T-helper 9 cell (primary cell): ENCODE measurements around the gene SLC6A12.
"Not testable (repeated sequence)": the region's sequence is repeated elsewhere in the genome, so short reads cannot be mapped to it uniquely, and the experiment has no call there.

ENCODE experiments used
- DNase-seq: peaks from one replicate; pipeline ENCODE4 v3.0.0-alpha.2; 2020

SLC6A12 gene

DNA sequence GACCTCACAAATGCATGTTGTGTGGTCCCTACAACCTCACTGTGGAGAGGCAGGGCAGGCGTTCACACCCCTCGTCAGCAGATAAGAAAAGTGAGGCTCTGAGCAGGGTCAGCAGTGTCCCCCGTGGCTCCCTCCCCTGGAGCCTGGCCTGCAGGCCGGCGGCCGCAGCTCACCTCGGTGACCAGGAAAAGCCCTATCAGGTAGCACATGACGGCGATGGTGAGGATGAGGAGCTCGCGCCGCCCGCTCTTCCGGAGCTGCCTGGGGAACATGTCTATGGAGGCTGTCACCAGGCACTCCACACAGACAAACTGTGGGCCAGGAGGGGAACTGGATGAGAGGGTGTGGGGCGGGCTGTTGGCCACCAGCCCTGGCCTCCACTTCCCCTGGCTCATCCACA, 18.0 kb downstream of the SLC6A12 start:
- DNase-seq = no peak

DNA sequence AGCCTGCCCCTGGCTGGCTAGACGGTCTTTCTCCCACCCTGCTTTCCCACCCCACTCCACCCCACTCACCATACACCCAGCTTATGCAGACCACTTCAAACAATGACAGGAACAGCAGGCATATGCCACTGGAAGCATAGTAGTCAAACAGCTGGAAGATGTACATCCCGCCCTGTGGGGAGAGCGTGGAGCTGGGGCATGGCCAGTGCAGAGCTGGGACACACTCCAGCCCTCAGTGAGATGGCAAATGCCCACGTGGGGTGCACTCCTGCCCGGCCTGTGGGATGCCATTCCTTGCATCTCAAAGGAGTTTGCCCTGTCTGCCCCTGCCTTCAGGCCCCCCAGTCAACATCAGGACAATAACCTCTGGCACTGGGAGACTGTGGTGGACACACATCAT, 18.8 kb downstream of the SLC6A12 start:
- DNase-seq = no peak

- no peak for DNase-seq
Observed at GRCh38 chr12:194276-194675, 19.7 kb downstream of the SLC6A12 start.

DNA sequence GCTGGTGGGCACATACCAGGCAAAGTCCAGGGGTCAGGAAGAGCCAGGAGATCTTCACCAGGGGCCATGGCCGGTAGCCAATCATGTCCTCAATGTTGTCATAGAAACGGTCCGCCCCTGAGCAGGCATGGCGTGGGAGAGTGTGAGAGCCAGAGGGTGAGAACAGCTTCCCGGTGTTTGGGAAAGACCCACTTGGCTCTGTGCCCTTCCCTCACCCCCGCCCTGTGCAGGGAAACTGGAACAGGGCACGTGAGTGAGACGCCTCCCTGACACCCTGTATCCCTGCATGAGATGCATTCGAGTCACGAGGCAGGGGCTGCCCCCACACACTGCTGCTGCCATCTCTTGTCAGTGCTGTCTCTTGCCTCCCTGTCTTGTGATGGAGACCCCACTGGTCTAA, 20.7 kb downstream of the SLC6A12 start:
- DNase-seq = no peak

GRCh38 chr12:191541-191940, 22.4 kb downstream of the SLC6A12 start:
- DNase-seq = no peak

DNA sequence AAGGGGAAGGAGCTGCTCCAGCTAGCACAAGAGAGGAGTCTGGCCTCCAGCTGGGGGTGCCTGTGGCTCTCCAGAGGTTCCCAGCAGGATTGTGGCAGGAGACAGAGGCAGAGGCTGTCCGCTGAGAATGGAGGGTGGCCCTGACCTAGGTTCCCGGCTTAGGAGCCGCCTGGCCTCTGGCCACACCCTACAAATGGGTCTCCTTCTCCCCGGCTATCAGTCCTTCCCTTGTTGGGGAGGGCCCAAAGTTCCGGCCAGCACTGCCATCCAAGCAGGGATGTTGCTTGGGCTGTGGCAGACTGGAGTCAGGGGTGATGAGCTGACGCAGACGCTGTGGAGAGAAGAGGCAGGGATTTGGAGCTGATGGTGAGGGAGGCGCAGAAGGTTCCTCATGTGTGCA, 23.1 kb downstream of the SLC6A12 start:
- no peak for DNase-seq

DNA sequence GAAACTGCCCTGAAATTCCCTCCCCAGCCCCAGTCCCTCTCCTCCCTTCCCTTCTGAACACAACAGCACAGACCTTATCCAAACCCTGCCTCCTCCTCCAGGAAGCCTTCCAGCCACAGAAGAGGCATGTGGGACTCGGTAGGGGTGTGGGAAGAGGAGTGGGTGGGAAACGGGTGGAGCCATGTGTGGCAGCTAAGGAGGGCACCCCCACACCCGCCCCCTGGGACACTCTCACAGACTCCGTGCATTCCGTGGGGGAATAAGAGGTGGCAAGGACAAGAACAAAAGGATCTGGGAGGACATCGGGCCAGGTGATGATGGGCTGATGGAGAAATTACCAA, 24.4 kb downstream of the SLC6A12 start:
- DNase-seq = no peak

DNA sequence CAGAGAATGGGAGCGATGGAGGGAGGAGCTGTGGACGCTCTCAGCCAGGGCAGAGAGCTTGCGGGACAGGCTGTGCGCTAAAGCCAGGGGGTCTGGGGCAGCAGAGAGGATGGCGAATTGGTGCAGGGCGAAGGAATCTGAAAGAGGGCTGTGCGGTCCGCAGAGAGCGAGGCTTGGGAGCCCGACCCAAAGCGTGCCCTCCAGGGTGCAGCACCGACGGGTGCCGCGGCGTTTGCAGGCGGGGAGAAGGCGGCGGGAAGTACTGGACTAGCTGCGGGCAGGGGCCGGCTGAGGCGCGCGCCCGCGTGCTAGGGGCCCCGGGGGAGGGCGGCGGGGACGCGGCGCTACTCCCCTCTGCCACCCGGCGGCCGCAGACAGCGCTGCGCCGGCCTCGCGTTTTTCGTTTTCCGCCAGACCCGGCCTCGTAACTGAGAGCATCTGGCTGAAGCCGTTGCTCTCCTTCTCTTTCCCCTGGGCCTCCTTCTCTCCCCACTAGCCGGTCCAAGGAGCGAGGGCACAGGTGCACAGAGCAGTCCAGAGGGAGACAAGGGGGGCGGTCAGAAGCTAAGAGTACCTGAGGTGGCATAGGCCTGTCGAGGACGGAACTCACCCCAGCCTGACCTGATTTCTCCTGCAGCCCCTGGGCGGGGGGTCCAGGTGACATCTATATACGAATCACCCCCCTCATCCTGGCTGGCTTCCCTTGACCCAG, 24.9 kb downstream of the SLC6A12 start:
- no peak for DNase-seq

- not testable (repeated sequence) for DNase-seq
Observed at GRCh38 chr12:187986-188909, 25.7 kb downstream of the SLC6A12 start.

DNA sequence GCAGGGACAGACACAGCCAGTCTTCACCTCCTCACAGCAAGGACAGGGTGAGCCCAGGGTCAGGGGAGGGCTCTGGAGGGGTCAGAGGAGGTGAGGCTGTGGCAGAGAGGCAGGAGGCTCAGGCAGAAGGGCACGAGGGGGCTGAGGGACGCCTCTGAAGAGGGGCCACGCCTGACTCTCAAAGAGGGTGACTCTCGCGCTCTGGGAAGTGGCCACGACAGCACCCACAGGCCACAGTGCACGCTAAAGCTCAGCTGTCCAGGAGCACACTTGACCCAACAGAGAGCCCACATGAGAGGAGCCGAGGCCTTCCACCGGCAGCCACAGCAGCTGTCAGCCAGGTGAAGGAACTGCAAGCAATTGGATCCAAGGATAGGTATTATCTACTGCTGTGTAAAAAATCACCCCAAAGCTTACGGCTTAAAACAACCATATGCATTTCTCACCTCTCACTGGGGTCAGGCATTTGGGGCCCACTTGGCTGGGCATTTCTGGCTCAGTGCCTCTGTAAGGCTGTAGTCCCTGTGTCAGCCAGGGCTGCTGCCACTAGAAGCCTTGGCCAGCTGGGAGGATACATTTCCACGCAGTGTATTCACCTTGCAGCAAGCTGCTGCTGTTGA, 27.8 kb downstream of the SLC6A12 start:
- DNase-seq = no peak

DNA sequence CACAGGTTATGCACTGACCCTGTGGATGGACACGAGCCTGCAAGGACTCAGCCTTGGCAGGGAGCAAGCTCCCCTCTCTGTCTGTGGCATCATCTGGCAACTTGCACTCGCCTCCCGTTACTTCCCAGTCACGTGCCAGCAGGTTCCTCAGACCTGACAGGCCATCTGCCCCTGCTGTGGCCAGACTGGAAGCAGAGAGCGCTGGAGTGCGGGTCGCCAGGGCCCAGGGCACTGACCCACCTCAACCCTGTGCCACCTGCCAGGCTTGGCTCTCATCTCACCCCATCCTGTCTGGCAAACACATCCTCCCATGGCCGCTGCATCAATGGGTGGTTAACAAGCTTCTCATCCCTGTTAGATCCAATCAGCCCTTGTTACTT, 28.4 kb downstream of the SLC6A12 start:
- DNase-seq = no peak

DNA sequence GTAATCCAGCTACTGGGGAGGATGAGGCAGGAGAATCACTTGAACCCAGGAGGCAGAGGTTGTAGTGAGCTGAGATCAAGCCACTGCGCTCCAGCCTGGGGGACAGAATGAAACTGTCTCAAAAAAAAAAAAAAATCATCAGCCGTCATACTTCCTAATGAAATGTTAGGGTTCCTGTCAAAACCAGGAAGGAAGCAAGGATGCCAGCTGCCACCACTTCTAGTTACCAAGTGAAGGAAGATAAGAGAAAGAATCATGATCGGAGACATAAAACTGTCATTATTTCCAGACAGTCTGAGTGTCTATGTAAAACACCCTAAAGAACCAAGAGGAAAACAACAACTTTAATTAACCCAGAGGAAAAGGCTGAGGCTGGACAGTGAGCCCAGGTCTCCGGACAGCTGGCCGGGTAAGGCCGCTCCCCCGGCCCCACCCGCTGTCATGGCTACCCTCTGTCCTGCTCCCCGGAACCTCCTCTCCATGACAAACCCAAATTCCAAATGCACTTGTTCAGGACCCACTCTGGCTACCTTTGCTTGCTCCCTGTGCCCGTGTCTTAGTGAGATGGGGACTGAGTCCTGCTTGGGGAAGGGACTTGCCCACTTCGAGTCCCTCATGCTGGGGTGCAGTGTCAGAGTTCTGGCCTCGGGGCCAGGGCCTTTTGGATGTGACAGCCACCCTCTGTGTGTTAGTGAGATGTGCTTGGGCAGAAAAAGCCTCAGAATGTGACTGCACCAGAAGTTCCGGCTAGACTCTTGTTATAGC, 29.0 kb downstream of the SLC6A12 start:
- DNase-seq = no peak

GRCh38 chr12:182381-182892, 31.5 kb downstream of the SLC6A12 start:
- DNase-seq = no peak

- DNase-seq = no peak
Observed at GRCh38 chr12:181921-182320, 32.0 kb downstream of the SLC6A12 start.

- DNase-seq = no peak
Observed at GRCh38 chr12:180445-180844, 33.5 kb downstream of the SLC6A12 start.

GRCh38 chr12:179885-180284, 34.1 kb downstream of the SLC6A12 start:
- DNase-seq = no peak

GRCh38 chr12:179131-179884, 34.6 kb downstream of the SLC6A12 start:
- no peak for DNase-seq

GRCh38 chr12:178829-179109, 35.2 kb downstream of the SLC6A12 start:
- no peak for DNase-seq

- DNase-seq = no peak
Observed at GRCh38 chr12:177980-178828, 35.8 kb downstream of the SLC6A12 start.

DNA sequence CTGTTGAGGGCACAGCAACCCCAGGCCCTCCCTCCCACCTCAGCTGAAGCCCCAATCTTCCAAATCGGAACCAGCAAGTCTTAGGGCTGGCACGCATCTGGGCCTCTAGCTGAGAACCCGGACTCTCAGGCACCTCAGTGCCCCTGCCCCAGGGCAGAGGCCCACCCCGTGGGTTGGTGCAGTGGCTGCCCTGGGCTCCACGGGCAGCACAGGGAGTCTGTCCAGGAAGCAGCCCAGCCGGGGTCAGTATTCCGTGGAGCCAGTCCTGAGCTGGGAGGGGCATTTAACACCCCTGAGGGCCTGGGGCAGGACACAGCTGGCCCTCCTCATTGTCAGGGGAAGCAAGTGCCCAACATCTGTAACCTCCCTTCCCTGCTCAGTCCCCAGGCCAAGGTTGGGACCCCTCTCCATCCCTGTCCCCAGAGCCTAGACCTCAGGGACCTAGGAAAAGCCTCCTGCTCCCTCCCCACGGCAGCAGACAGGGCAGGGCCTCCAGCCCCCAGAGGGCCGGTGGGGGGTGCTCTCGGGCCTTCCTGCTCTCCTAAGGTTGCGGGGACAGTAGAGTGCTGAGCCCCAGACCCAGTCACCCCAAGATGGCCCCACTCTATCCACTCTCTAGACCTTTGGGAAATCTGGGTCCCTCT, 36.5 kb downstream of the SLC6A12 start:
- DNase-seq = no peak
